ENCODE results near the gene CPXM2.

DNA sequence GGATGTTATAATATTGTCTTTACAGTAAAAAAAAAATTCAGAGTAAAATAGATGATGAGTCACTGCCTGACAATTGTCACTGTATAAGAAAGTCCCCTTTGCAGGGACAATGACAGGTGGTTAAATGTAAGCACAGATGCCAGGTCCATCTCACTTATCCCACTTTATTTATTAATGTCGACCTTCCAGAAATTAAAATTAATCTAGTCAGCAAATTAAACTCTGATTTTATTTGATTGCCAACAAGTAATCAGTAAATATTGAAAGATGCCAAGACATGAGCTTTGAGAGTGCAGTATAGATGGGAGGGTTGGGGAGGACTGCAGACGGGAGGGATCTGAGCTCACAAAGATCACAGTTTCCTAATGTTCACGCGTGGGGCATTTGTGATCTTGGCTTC, 50.9 kb downstream of the CPXM2 start:
- TF ChIP-seq TEAD4 (IDR thresholded peaks at IDR 0.05), result no peak
- TF ChIP-seq ZBTB7A (IDR thresholded peaks at IDR 0.05; ENCODE audit: low read depth), result no peak
- no peak for TF ChIP-seq CEBPB (IDR thresholded peaks at IDR 0.05)
- TF ChIP-seq, protein P1, sequence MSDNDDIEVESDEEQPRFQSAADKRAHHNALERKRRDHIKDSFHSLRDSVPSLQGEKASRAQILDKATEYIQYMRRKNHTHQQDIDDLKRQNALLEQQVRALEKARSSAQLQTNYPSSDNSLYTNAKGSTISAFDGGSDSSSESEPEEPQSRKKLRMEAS (IDR thresholded peaks at IDR 0.05), result no peak
- TF ChIP-seq EGR1 (IDR thresholded peaks at IDR 0.05), result no peak
- TF ChIP-seq CREB1 (IDR thresholded peaks at IDR 0.05; ENCODE audit: low read depth), result no peak
- TF ChIP-seq, protein P2, sequence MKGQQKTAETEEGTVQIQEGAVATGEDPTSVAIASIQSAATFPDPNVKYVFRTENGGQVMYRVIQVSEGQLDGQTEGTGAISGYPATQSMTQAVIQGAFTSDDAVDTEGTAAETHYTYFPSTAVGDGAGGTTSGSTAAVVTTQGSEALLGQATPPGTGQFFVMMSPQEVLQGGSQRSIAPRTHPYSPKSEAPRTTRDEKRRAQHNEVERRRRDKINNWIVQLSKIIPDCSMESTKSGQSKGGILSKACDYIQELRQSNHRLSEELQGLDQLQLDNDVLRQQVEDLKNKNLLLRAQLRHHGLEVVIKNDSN (IDR thresholded peaks at IDR 0.05), result no peak
- TF ChIP-seq RAD21 (IDR thresholded peaks at IDR 0.05; ENCODE audit: low read depth), result no peak
- no peak for TF ChIP-seq YY1 (IDR thresholded peaks at IDR 0.05; ENCODE audit: low read depth)
- TF ChIP-seq FOXM1 (IDR thresholded peaks at IDR 0.05; ENCODE audit: borderline replicate concordance, low read depth), result no peak

All from Ishikawa (cell line).